T-helper 2 cell treated with Interferon-gamma antibody and Interleukin-4, amounts not matched to agents 100 ng/mL and 5 ng/mL, for 36 hours (primary cell): ENCODE data around the gene ADAM10. TPM values are rescaled to one million over a fixed set of nuclear protein-coding genes. Genes with fewer than 3 reads are reported as not detected.
"Not testable (repeated sequence)": the region's sequence is repeated elsewhere in the genome, so short reads cannot be mapped to it uniquely, and the experiment has no call there.

ENCODE experiments used
- intact Hi-C: fragments of 100-400 bp; cut with micrococcal nuclease; formaldehyde crosslinking; loops from one replicate; pipeline ENCODE4 v1.15.1; 2023
- total RNA-seq: library from RNA; stranded (reverse); gene quantifications from 2 replicates; pipeline ENCODE4 v1.2.3, GENCODE V29; 2022

ADAM10 gene
- total RNA-seq = 166 and 168 TPM in 2 replicates

GRCh38 chr15:58749532-58750337 lies at the start of gene ADAM10:
ADAM10 (minus strand) TSS chr15:58749707; CDS start chr15:58749534, 173 bp downstream.
- intact Hi-C loops = loop anchor here (1.0 to 2.0 kb wide), 4 partner anchors 22 to 185 kb away; partner anchors contain the start of gene MINDY2

- intact Hi-C loops = no loop called here
Measured at GRCh38 chr15:58797505-58797904, 48.0 kb upstream of the ADAM10 start.

- intact Hi-C loops = no loop called here
Measured at GRCh38 chr15:58795825-58796224, 46.3 kb upstream of the ADAM10 start.

- intact Hi-C loops = no loop called here
Measured at GRCh38 chr15:58793862-58794261, 44.4 kb upstream of the ADAM10 start.

- intact Hi-C loops = no loop called here
Measured at GRCh38 chr15:58788056-58788710, 38.7 kb upstream of the ADAM10 start.

GRCh38 chr15:58785355-58785754 lies 35.8 kb upstream of the ADAM10 start:
- intact Hi-C loops = no loop called here

- intact Hi-C loops = no loop called here
Measured at GRCh38 chr15:58779554-58779953, 30.0 kb upstream of the ADAM10 start.

- intact Hi-C loops = no loop called here
Measured at GRCh38 chr15:58777107-58777506, 27.6 kb upstream of the ADAM10 start.

GRCh38 chr15:58775402-58775801 lies 25.9 kb upstream of the ADAM10 start:
- intact Hi-C loops = no loop called here

- intact Hi-C loops = loop anchor here (5.0 kb wide), 1 partner anchor 94 kb away; no protein-coding TSS in a partner anchor
Measured at GRCh38 chr15:58773024-58773423, 23.5 kb upstream of the ADAM10 start.

GRCh38 chr15:58771621-58772250 lies 22.2 kb upstream of the ADAM10 start:
- intact Hi-C loops = loop anchor here (1.0 to 5.0 kb wide), 4 partner anchors 22 to 918 kb away; partner anchors contain the start of genes ADAM10, BNIP2 and SLTM

- intact Hi-C loops = loop anchor here (1.0 to 5.0 kb wide), 4 partner anchors 22 to 918 kb away; partner anchors contain the start of genes ADAM10, BNIP2 and SLTM
Measured at GRCh38 chr15:58770857-58771620, 21.5 kb upstream of the ADAM10 start, which contains the start of gene MINDY2. MINDY2 (plus strand) TSS chr15:58771302; CDS start chr15:58771396, 94 bp downstream.

- intact Hi-C loops = loop anchor here (5.0 kb wide), 1 partner anchor 97 kb away; no protein-coding TSS in a partner anchor
Measured at GRCh38 chr15:58770519-58770856, 21.0 kb upstream of the ADAM10 start.

GRCh38 chr15:58768601-58769004 lies 19.1 kb upstream of the ADAM10 start:
- intact Hi-C loops = not testable (repeated sequence)

GRCh38 chr15:58766290-58766689 lies 16.8 kb upstream of the ADAM10 start:
- intact Hi-C loops = no loop called here

GRCh38 chr15:58764468-58764867 lies 15.0 kb upstream of the ADAM10 start:
- intact Hi-C loops = no loop called here

- intact Hi-C loops = no loop called here
Measured at GRCh38 chr15:58762731-58763130, 13.2 kb upstream of the ADAM10 start.

GRCh38 chr15:58762285-58762684 lies 12.8 kb upstream of the ADAM10 start:
- intact Hi-C loops = no loop called here

- intact Hi-C loops = loop anchor here (1.0 kb wide), 1 partner anchor 534 kb away; no protein-coding TSS in a partner anchor
Measured at GRCh38 chr15:58761010-58761388, 11.5 kb upstream of the ADAM10 start.

GRCh38 chr15:58760385-58761009 lies 11.0 kb upstream of the ADAM10 start:
- intact Hi-C loops = loop anchor here (1.0 kb wide), 1 partner anchor 533 kb away; no protein-coding TSS in a partner anchor
